ENCODE results near the gene SPO11. TPM values are rescaled to one million over a fixed set of nuclear protein-coding genes. Genes with fewer than 3 reads are reported as not detected.

The SPO11 gene
- total and polyA plus RNA-seq, 2 of the 8 experiments (the other 6 are each of a cell fraction or from before 2014, with no cell fraction given), result not detected

DNA sequence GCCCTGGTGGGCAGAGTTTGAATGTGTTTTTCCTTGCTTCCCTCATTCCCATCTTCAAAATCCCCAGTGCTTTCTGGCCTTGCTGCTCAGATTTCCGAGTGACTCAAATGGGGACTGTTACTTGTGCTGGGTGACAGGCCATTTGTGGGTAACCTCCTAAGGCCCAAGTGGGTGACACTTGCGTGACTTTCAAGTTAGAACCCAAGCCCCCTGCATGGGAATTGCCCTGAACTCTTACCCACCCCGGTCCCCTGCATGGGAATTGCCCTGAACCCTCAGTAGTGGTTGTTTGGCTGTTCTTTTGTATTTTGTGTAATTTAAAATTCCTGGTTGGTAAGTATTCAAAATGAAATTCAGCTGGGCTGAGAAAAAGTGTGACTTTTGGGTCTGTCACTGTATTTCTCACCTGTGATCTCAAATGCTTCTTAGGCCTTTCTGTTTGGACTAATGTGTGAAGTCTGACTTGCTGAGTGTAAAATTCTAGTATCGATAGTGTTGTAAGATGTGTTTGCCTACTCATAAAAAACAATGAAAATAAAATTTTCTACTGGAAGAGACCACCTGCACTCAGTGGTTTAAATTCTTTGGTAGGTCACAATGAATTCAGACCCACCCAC lies 49.2 kb downstream of the SPO11 start:
- peaks cover 12 to 33% (median 27%) of the 10 kb centered on the region in 4 experiments; a peak in 6 of 8 replicates for H3K36me3 ChIP-seq (ENCODE audit: control insufficient read depth in 2 of 4, insufficient read depth in 4 of 4, low read length in 3 of 4)
- H2BK20ac ChIP-seq (ENCODE audit: low read length), result no peak overlapping the region
- no peak overlapping the region for H2AK5ac ChIP-seq (ENCODE audit: low read depth, low read length)
- H3K14ac ChIP-seq (ENCODE audit: insufficient read length), result no peak overlapping the region
- no peak overlapping the region for H2AFZ ChIP-seq (ENCODE audit: low read length)
- no peak overlapping the region for H3K4ac ChIP-seq (replicated peaks; ENCODE audit: insufficient read length, low read depth, low read length)
- H3K27ac ChIP-seq (ENCODE audit: low read depth, low read length), result no peak overlapping the region
- H2BK15ac ChIP-seq (ENCODE audit: low read length), result no peak overlapping the region
- no peak overlapping the region for H3K56ac ChIP-seq (replicated peaks; ENCODE audit: insufficient read length, low read depth, low read length)
- H3K4me1 ChIP-seq (replicated peaks in 1 of 4; ENCODE audit: control insufficient read depth in 3 of 4, insufficient read depth in 4 of 4, low read length in 3 of 4), result peaks cover 0 to 10% (median 3%) of the 10 kb centered on the region in 4 experiments; a peak in 3 of 7 replicates
- no peak overlapping the region for H2BK12ac ChIP-seq (ENCODE audit: low read depth, low read length)
- H3K23me2 ChIP-seq (ENCODE audit: low read depth, low read length), result no peaks in the 10 kb centered on the region
- H3K79me2 ChIP-seq (ENCODE audit: control insufficient read depth in 1 of 2, insufficient read depth in 2 of 2, low read length in 2 of 2), result no peaks in the 10 kb centered on the region
- no peak overlapping the region for H3K4me2 ChIP-seq (ENCODE audit: insufficient read depth in 1 of 2, low read depth in 2 of 2, low read length in 2 of 2)
- H3K18ac ChIP-seq (ENCODE audit: extremely low read depth, low read length), result no peak overlapping the region
- peaks cover 3% of the 10 kb centered on the region; the same call in 1 of the 2 replicates for H3K79me1 ChIP-seq (ENCODE audit: low read depth, low read length)
- WGBS, 2 experiments (ENCODE audit: extremely low coverage in 1 of 2, insufficient coverage in 1 of 2, insufficient read length in 1 of 2, insufficient replicate concordance in 2 of 2, low coverage in 1 of 2, low lambda C conversion rate in 2 of 2, missing lambda C conversion rate in 1 of 2), result 89% methylated on average over 4 of the region's 4 CpGs; no CpG with 5 or more reads in 1 of the 2 experiments
- no peak overlapping the region for H4K91ac ChIP-seq (replicated peaks; ENCODE audit: insufficient read length, low read length)
- ChIA-PET CTCF (ENCODE audit: partially characterized antibody) (interaction anchor here (1.4 to 1.6 kb wide), 5 partner anchors 9 to 119 kb away, joined by 3 to 5 read pairs (median 5); no protein-coding TSS in a partner anchor), POLR2A (ENCODE audit: partially characterized antibody) (interaction anchor here (0.7 kb wide), 1 partner anchor 33 kb away, joined by 3 read pairs; no protein-coding TSS in a partner anchor)
- no peaks in the 10 kb centered on the region for H3K27me3 ChIP-seq (replicated peaks in 1 of 4; ENCODE audit: control insufficient read depth in 3 of 4, extremely low read depth in 1 of 4, insufficient read depth in 3 of 4, low read length in 3 of 4)
- H4K20me1 ChIP-seq (replicated peaks in 1 of 2; ENCODE audit: control insufficient read depth in 1 of 2, insufficient read depth in 2 of 2, low read length in 2 of 2), result peaks cover 0 to 3% of the 10 kb centered on the region in 2 experiments
- H2BK5ac ChIP-seq (ENCODE audit: low read depth, low read length), result no peak overlapping the region
- peak overlapping the region; percentile 42; the same call in 1 of the 2 replicates for H4K8ac ChIP-seq (ENCODE audit: extremely low read depth, insufficient read depth, low read length)
- H3K9me3 ChIP-seq (ENCODE audit: insufficient read depth in 2 of 2, low read depth in 1 of 2, low read length in 1 of 2), result no peaks in the 10 kb centered on the region
- FAIRE-seq (no peak), DNase-seq (ENCODE audit: low read depth in 1 of 2, low spot score in 2 of 2) (no peak)
- no peak overlapping the region for H3K9ac ChIP-seq (replicated peaks in 1 of 4; ENCODE audit: extremely low read depth in 1 of 4, low read depth in 3 of 4, low read length in 3 of 4)
- H3K4me3 ChIP-seq (ENCODE audit: extremely low read depth in 1 of 4, insufficient read depth in 2 of 4, low read depth in 3 of 4, low read length in 4 of 4), result no peak overlapping the region
- H4K5ac ChIP-seq (ENCODE audit: insufficient read length, low read depth, low read length), result no peak overlapping the region
- TF ChIP-seq, protein P1, sequence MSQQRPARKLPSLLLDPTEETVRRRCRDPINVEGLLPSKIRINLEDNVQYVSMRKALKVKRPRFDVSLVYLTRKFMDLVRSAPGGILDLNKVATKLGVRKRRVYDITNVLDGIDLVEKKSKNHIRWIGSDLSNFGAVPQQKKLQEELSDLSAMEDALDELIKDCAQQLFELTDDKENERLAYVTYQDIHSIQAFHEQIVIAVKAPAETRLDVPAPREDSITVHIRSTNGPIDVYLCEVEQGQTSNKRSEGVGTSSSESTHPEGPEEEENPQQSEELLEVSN (IDR thresholded peaks at IDR 0.05), result no peak
- TF ChIP-seq SP2 (IDR thresholded peaks at IDR 0.05; ENCODE audit: low read length), result no peak
- TF ChIP-seq SAP30 (IDR thresholded peaks at IDR 0.05; ENCODE audit: insufficient read depth, insufficient replicate concordance, low read length), result no peak
- no peak for TF ChIP-seq SUZ12 (IDR thresholded peaks at IDR 0.05; ENCODE audit: low read length)
- no peak for TF ChIP-seq GABPA (IDR thresholded peaks at IDR 0.05; ENCODE audit: borderline replicate concordance, insufficient read depth, low read length)
- no peak for TF ChIP-seq POU5F1 (IDR thresholded peaks at IDR 0.05; ENCODE audit: low read depth, low read length)
- TF ChIP-seq TAF1 (IDR thresholded peaks at IDR 0.05; ENCODE audit: low read depth, low read length), result no peak
- TF ChIP-seq, protein P2, sequence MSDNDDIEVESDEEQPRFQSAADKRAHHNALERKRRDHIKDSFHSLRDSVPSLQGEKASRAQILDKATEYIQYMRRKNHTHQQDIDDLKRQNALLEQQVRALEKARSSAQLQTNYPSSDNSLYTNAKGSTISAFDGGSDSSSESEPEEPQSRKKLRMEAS (IDR thresholded peaks at IDR 0.05), result no peak
- no peak for TF ChIP-seq RXRA (IDR thresholded peaks at IDR 0.05; ENCODE audit: insufficient read depth, low read depth, low read length)
- no peak for TF ChIP-seq CBX5 (IDR thresholded peaks at IDR 0.05; ENCODE audit: low read depth, low read length)
- no peak overlapping the region for H3K23ac ChIP-seq (ENCODE audit: insufficient read length)
- H2BK120ac ChIP-seq (replicated peaks; ENCODE audit: low read depth, low read length), result no peak overlapping the region

All from H1 (cell line).